K562 (cell line): ENCODE results near the gene AKT3. TPM values are rescaled to one million over a fixed set of nuclear protein-coding genes. Genes with fewer than 3 reads are reported as not detected.

Source experiments
- ATAC-seq: fragments of 200-7000 bp; cut with Tn5 transposase; 3 replicates; pipeline ENCODE4 v1.9.1; 2020; ENCODE audit warnings: moderate library complexity
- BruUV-seq: library from RNA; stranded (reverse); fragments of 400-500 nt; replicated peaks from 2 replicates; lab custom pipeline; 2021; lab: Mats Ljungman, UMichigan
- CTCF ChIA-PET: fragments of 300-600 bp; formaldehyde crosslinking; extraction: SDS; loops from one replicate; lab custom pipeline; 2021; ENCODE audit warnings: low intra/inter-chr PET ratio; lab: Yijun Ruan, JAX
- POLR2A ChIA-PET: fragments of 300-600, 350-650 bp; sonication (Branson Sonifier 250); formaldehyde crosslinking; extraction: SDS; loops from one replicate; lab custom pipeline; 2021; ENCODE audit warnings: antibody characterized with exemption, inconsistent platforms; lab: Yijun Ruan, JAX
- DNase-seq, 4 experiments: peaks; one replicate each; pipeline versions ENCODE4 v3.0.0 to v3.0.0-alpha.2; 2011 to 2018; ENCODE audit warnings: low spot score in 3 of 4, mixed read lengths in 3 of 4; ENCODE audit errors: extremely low read depth in 1 of 4
- FAIRE-seq: peaks from 2 replicates; lab custom pipeline; 2011; peaks lifted over from hg19 to GRCh38; lab: Jason Lieb, UNC
- H2AFZ ChIP-seq: 2 replicates; pipeline ENCODE4 v1.6.0; 2011; ENCODE audit warnings: low read depth, low read length, control low read depth, inconsistent platforms
- H3K27ac ChIP-seq: fragments of 200-600 bp; 3 replicates; pipeline ENCODE4 v1.8.0; 2011; ENCODE audit warnings: low read depth, mild to moderate bottlenecking, control low read depth, inconsistent platforms, low read length, moderate library complexity, mixed read lengths; ENCODE audit errors: extremely low read depth
- H3K27me3 ChIP-seq, 2 experiments: fragments of 300-600 bp in 1 of 2; 2 replicates in 1 of 2; 3 replicates in 1 of 2; pipeline versions ENCODE4 v1.6.0 to v1.8.0; 2011; ENCODE audit warnings: inconsistent platforms in 2 of 2, low read length in 2 of 2, mild to moderate bottlenecking in 1 of 2, mixed read lengths in 1 of 2, moderate library complexity in 1 of 2; ENCODE audit not compliant: control insufficient read depth in 2 of 2, insufficient read depth in 2 of 2
- H3K36me3 ChIP-seq: fragments of 300-600 bp; 3 replicates; pipeline ENCODE4 v1.8.0; 2011; ENCODE audit warnings: mild to moderate bottlenecking, low read length, inconsistent platforms; ENCODE audit not compliant: control insufficient read depth, insufficient read depth
- H3K4me1 ChIP-seq, 2 experiments: fragments of 200-600 bp in 1 of 2; replicated peaks in 1 of 2; 2 replicates in 1 of 2; 3 replicates in 1 of 2; pipeline versions ENCODE4 v1.5.1 to v1.8.0; 2011; ENCODE audit warnings: inconsistent platforms in 2 of 2, low read length in 2 of 2, mild to moderate bottlenecking in 1 of 2, mixed read lengths in 1 of 2, moderate library complexity in 1 of 2; ENCODE audit not compliant: control insufficient read depth in 2 of 2, insufficient read depth in 2 of 2
- H3K4me2 ChIP-seq: 2 replicates; pipeline ENCODE4 v1.6.1; 2011; ENCODE audit warnings: low read length, control low read depth, inconsistent platforms, mixed read lengths; ENCODE audit not compliant: insufficient read depth
- H3K4me3 ChIP-seq: fragments of 200-600 bp; sonication (generic), shearing (Covaris generic); 2 replicates; pipeline ENCODE4 v1.5.1; 2016; ENCODE audit warnings: control low read depth, inconsistent platforms
- H3K79me2 ChIP-seq: fragments of 200-600 bp; 3 replicates; pipeline ENCODE4 v1.8.0; 2011; ENCODE audit warnings: low read length, inconsistent platforms; ENCODE audit not compliant: control insufficient read depth, insufficient read depth
- H3K9ac ChIP-seq, 2 experiments: 2 replicates each; pipeline versions ENCODE4 v1.6.0 to v1.6.1; 2011; ENCODE audit warnings: low read depth in 2 of 2, low read length in 2 of 2, control low read depth in 1 of 2, inconsistent platforms in 1 of 2, mild to moderate bottlenecking in 1 of 2, mixed read lengths in 1 of 2; ENCODE audit not compliant: insufficient read depth in 1 of 2
- H3K9me1 ChIP-seq: one replicate; pipeline ENCODE4 v1.6.0; 2011; ENCODE audit warnings: inconsistent platforms, mild to moderate bottlenecking, low read length, moderate library complexity; ENCODE audit not compliant: control insufficient read depth, insufficient read depth
- H3K9me3 ChIP-seq: replicated peaks from 2 replicates; pipeline ENCODE4 v1.5.1; 2011; ENCODE audit warnings: low read depth, low read length, inconsistent platforms; ENCODE audit not compliant: control insufficient read depth, insufficient read depth
- H4K20me1 ChIP-seq: replicated peaks from 2 replicates; pipeline ENCODE4 v1.6.1; 2011; ENCODE audit warnings: low read length, inconsistent platforms, mixed read lengths; ENCODE audit not compliant: control insufficient read depth, insufficient read depth
- CBFA2T2 ChIP-seq: fragments of 450-650 bp; conservative IDR thresholded peaks from 2 replicates; pipeline ENCODE4 v1.6.1; 2017; ENCODE audit warnings: mild to moderate bottlenecking
- CEBPZ ChIP-seq: fragments of 150-350 bp; IDR thresholded peaks from 2 replicates; pipeline ENCODE4 v1.6.1; 2014; ENCODE audit warnings: low read depth, mild to moderate bottlenecking, low read length, borderline replicate concordance
- EP400 ChIP-seq: fragments of 450-650 bp; IDR thresholded peaks from 2 replicates; pipeline ENCODE4 v1.6.1; 2017; ENCODE audit warnings: antibody characterized with exemption, mild to moderate bottlenecking, moderate library complexity
- HDAC6 ChIP-seq: IDR thresholded peaks from 2 replicates; pipeline ENCODE4 v1.6.1; 2012; ENCODE audit warnings: low read depth, mild to moderate bottlenecking, control low read depth, inconsistent platforms, low read length, moderate library complexity
- HEY1 ChIP-seq: fragments of 250-450 bp; sonication (Bioruptor Pico); IDR thresholded peaks from 2 replicates; pipeline ENCODE4 v1.5.0; 2020; ENCODE audit warnings: mild to moderate bottlenecking, moderate library complexity, borderline replicate concordance
- HSF4 ChIP-seq: fragments of 250-450 bp; sonication (Bioruptor Pico); IDR thresholded peaks from 2 replicates; pipeline ENCODE4 v2.1.2; 2022; ENCODE audit warnings: mild to moderate bottlenecking, moderate library complexity, borderline replicate concordance
- KLF10 ChIP-seq: fragments of 250-450 bp; sonication (Bioruptor Pico); IDR thresholded peaks from 2 replicates; pipeline ENCODE4 v1.6.1; 2021; ENCODE audit warnings: matching md5 sums
- PCBP1 ChIP-seq: fragments of 200-400 bp; formaldehyde crosslinking; IDR thresholded peaks from 2 replicates; pipeline ENCODE4 v1.6.1; 2018; ENCODE audit warnings: mild to moderate bottlenecking, low read depth, low read length; ENCODE audit not compliant: poor library complexity, severe bottlenecking
- RBBP5 ChIP-seq: fragments of 200-600 bp; sonication (generic); IDR thresholded peaks from 2 replicates; pipeline ENCODE4 v1.6.1; 2012; ENCODE audit warnings: borderline replicate concordance, mild to moderate bottlenecking, low read length, control low read depth, inconsistent platforms; ENCODE audit not compliant: insufficient read depth, poor library complexity, severe bottlenecking
- RBM17 ChIP-seq: fragments of 200-400 bp; formaldehyde crosslinking; IDR thresholded peaks from 2 replicates; pipeline ENCODE4 v1.6.1; 2017; ENCODE audit warnings: low read depth, mild to moderate bottlenecking, low read length, borderline replicate concordance
- SMAD3 ChIP-seq: fragments of 450-650 bp; formaldehyde crosslinking; conservative IDR thresholded peaks from 2 replicates; pipeline ENCODE4 v1.4.0; 2020; ENCODE audit warnings: mild to moderate bottlenecking
- SRSF1 ChIP-seq: fragments of 200-400 bp; formaldehyde crosslinking; IDR thresholded peaks from 2 replicates; pipeline ENCODE4 v1.6.1; 2017; ENCODE audit warnings: mild to moderate bottlenecking, low read depth, low read length, moderate library complexity
- SRSF9 ChIP-seq: fragments of 200-400 bp; formaldehyde crosslinking; IDR thresholded peaks from 2 replicates; pipeline ENCODE4 v1.6.1; 2017; ENCODE audit warnings: low read depth, low read length, borderline replicate concordance
- TCF3 ChIP-seq: sonication (generic); formaldehyde crosslinking; IDR thresholded peaks from 2 replicates; pipeline ENCODE4 v1.4.0; 2020; ENCODE audit warnings: mild to moderate bottlenecking, missing genetic modification reagents
- ZNF507 ChIP-seq: conservative IDR thresholded peaks from 2 replicates; pipeline ENCODE4 v1.6.1; 2017; ENCODE audit warnings: missing genetic modification characterization, missing compliant biosample characterization
- ZNF668 ChIP-seq: fragments of 250-450 bp; sonication (Bioruptor Pico); IDR thresholded peaks from 2 replicates; pipeline ENCODE4 v1.8.0; 2022; ENCODE audit warnings: mild to moderate bottlenecking, inconsistent platforms
- WGBS: fragments of 100-300 bp; shearing (Covaris generic); methylation state at CpG from one replicate; pipeline ENCODE4 v1.1.6; 2016; ENCODE audit warnings: low coverage, mixed read lengths; ENCODE audit not compliant: insufficient coverage; ENCODE audit errors: missing lambda C conversion rate; 5-methylcytosine and 5-hydroxymethylcytosine counted together
- in situ Hi-C: fragments of 300-500 bp; cut with MboI; formaldehyde crosslinking; loops from 4 replicates; pipeline ENCODE4 v1.15.0; 2018; ENCODE audit warnings: inconsistent platforms, mixed read lengths
- intact Hi-C: fragments of 100-400 bp; cut with micrococcal nuclease; formaldehyde crosslinking; loops from 2 replicates; pipeline ENCODE4 v1.14.2; 2022
- polyA plus RNA-seq, 8 experiments: library from polyadenylated mRNA; depleted of rRNA in 4 of 8; stranded (reverse) in 5 of 8; unstranded in 3 of 8; fragments of >200 nt; fragmentation: Nextera tagmentation in 2 of 8; fragmentation: Illumina TruSeq in 1 of 8; extraction: Ambion mirVana in 2 of 8; extraction: Trizol in 1 of 8; gene quantifications; 2 replicates each; pipeline versions ENCODE4 v1.2.1 to v1.2.3, GENCODE V29; 2011 to 2014; ENCODE audit warnings: inconsistent platforms in 1 of 8, missing spikeins in 1 of 8
- total RNA-seq, 7 experiments: library from RNA; depleted of rRNA in 6 of 7; stranded (reverse); fragments of >200 nt in 6 of 7; fragmentation: Illumina TruSeq in 2 of 7; extraction: Trizol in 2 of 7; gene quantifications; 2 replicates each; pipeline versions ENCODE4 v1.2.1 to v1.2.3, GENCODE V29; 2011 to 2021; ENCODE audit warnings: low replicate concordance in 1 of 7
- TF ChIP-seq, protein P1 (sequence below): conservative IDR thresholded peaks from 2 replicates; pipeline ENCODE4 v1.6.1; 2011; ENCODE audit warnings: low read depth, mild to moderate bottlenecking, low read length; ENCODE audit not compliant: control insufficient read depth

AKT3 gene
- total and polyA plus RNA-seq, 9 of the 15 experiments (the other 6 are each of a cell fraction or from before 2014, with no cell fraction given): 0.04 to 0.54 (median 0.18) TPM; not detected in 1

GRCh38 chr1:243792891-243793290 is 57.2 kb downstream of the AKT3 start:
- no peaks in the 10 kb centered on the region for H4K20me1 ChIP-seq
- no peaks in the 10 kb centered on the region for H3K4me1 ChIP-seq
- in situ Hi-C loops (no loop called here), intact Hi-C loops (no loop called here)
- H3K27me3 ChIP-seq: no peaks in the 10 kb centered on the region
- FAIRE-seq (no peak), ATAC-seq (no peak), DNase-seq (no peak)
- no peaks in the 10 kb centered on the region for H3K36me3 ChIP-seq
- no peak overlapping the region for H3K4me3 ChIP-seq
- no TSS peak for BruUV-seq
- no peak overlapping the region for H3K27ac ChIP-seq
- WGBS: 0% methylated on average over 3 of the region's 3 CpGs
- H3K4me2 ChIP-seq: no peak overlapping the region
- no peaks in the 10 kb centered on the region for H3K9me3 ChIP-seq
- no peak overlapping the region for H2AFZ ChIP-seq
- H3K79me2 ChIP-seq: no peaks in the 10 kb centered on the region
- H3K9ac ChIP-seq: no peak overlapping the region
- no peaks in the 10 kb centered on the region for H3K9me1 ChIP-seq
- ChIA-PET CTCF (no interaction called here), POLR2A (interaction anchor here (0.7 kb wide), 1 partner anchor 392 kb away, joined by 3 read pairs; no protein-coding TSS in a partner anchor)
- TF ChIP-seq ZNF668 (CRISPR knock-in tag) (no peak), RBM17 (no peak), ZNF507 (tag) (no peak), CEBPZ (no peak), RBBP5 (no peak), EP400 (no peak), HEY1 (no peak), HDAC6 (no peak), SMAD3 (no peak), SRSF1 (no peak), HSF4 (CRISPR knock-in tag) (no peak), KLF10 (no peak), PCBP1 (no peak), TCF3 (CRISPR knock-in tag) (no peak), SRSF9 (no peak), CBFA2T2 (no peak)
- TF ChIP-seq, protein P1, sequence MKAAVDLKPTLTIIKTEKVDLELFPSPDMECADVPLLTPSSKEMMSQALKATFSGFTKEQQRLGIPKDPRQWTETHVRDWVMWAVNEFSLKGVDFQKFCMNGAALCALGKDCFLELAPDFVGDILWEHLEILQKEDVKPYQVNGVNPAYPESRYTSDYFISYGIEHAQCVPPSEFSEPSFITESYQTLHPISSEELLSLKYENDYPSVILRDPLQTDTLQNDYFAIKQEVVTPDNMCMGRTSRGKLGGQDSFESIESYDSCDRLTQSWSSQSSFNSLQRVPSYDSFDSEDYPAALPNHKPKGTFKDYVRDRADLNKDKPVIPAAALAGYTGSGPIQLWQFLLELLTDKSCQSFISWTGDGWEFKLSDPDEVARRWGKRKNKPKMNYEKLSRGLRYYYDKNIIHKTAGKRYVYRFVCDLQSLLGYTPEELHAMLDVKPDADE: no peak
